Measurements from ENCODE around the gene AGPAT3. TPM values are rescaled to one million over a fixed set of nuclear protein-coding genes. Genes with fewer than 3 reads are reported as not detected.

The AGPAT3 gene
- total RNA-seq, 4 donors from 2014 or later = 61.0 to 77.9 (median 69.4) TPM

GRCh38 chr21:43934116-43934515 is 69.1 kb downstream of the AGPAT3 start:
- 93% methylated on average over 13 of the region's 15 CpGs for WGBS
- no peaks in the 10 kb centered on the region for H3K27me3 ChIP-seq

GRCh38 chr21:43934716-43935705 is 70.0 kb downstream of the AGPAT3 start:
- TF ChIP-seq CTCF (IDR thresholded peaks at IDR 0.05) (no peak), EP300 (IDR thresholded peaks at IDR 0.05) (no peak), POLR2A (IDR thresholded peaks at IDR 0.05) (no peak), POLR2AphosphoS5 (IDR thresholded peaks at IDR 0.05) (no peak)
- Histone ChIP-seq H3K9me3 (no peaks in the 10 kb centered on the region), H3K27me3 (no peaks in the 10 kb centered on the region), H3K27ac (no peak overlapping the region), H3K4me1 (peaks cover 23% of the 10 kb centered on the region), H3K36me3 (peaks cover 6% of the 10 kb centered on the region), H3K4me3 (no peak overlapping the region)
- WGBS = 94% methylated on average over 29 of the region's 41 CpGs
- DNase-seq (ENCODE audit: low spot score in 2 of 2) = no peak

More at GRCh38 chr21:43934116-43934515, 69.1 kb downstream of the AGPAT3 start:
- H3K27ac ChIP-seq = no peak overlapping the region
- no peak for TF ChIP-seq POLR2AphosphoS5 (IDR thresholded peaks at IDR 0.05)
- no peak for TF ChIP-seq EP300 (IDR thresholded peaks at IDR 0.05)
- TF ChIP-seq POLR2A (IDR thresholded peaks at IDR 0.05) = no peak
- no peak for TF ChIP-seq CTCF (IDR thresholded peaks at IDR 0.05)
- DNase-seq (ENCODE audit: low spot score in 2 of 2) = no peak
- H3K36me3 ChIP-seq = peaks cover 3% of the 10 kb centered on the region
- H3K9me3 ChIP-seq = no peaks in the 10 kb centered on the region
- H3K4me3 ChIP-seq = no peak overlapping the region
- H3K4me1 ChIP-seq = peaks cover 27% of the 10 kb centered on the region

GRCh38 chr21:43935711-43936110 is 70.7 kb downstream of the AGPAT3 start:
- TF ChIP-seq EP300 (IDR thresholded peaks at IDR 0.05) (no peak), CTCF (IDR thresholded peaks at IDR 0.05) (no peak), POLR2A (IDR thresholded peaks at IDR 0.05) (no peak), POLR2AphosphoS5 (IDR thresholded peaks at IDR 0.05) (no peak)
- Histone ChIP-seq H3K9me3 (no peaks in the 10 kb centered on the region), H3K36me3 (peaks cover 11% of the 10 kb centered on the region), H3K27ac (peak overlapping the region; percentile 39), H3K4me1 (peaks cover 20% of the 10 kb centered on the region), H3K27me3 (no peaks in the 10 kb centered on the region), H3K4me3 (no peak overlapping the region)
- 84% methylated on average over 10 of the region's 15 CpGs for WGBS
- DNase-seq (ENCODE audit: low spot score in 2 of 2) = no peak

- H3K4me1 ChIP-seq = peaks cover 20% of the 10 kb centered on the region
- WGBS = 84% methylated on average over 23 of the region's 25 CpGs
- TF ChIP-seq EP300 (IDR thresholded peaks at IDR 0.05) (no peak), POLR2AphosphoS5 (IDR thresholded peaks at IDR 0.05) (no peak), POLR2A (IDR thresholded peaks at IDR 0.05) (no peak), CTCF (IDR thresholded peaks at IDR 0.05) (no peak)
- no peaks in the 10 kb centered on the region for H3K27me3 ChIP-seq
- H3K4me3 ChIP-seq = no peak overlapping the region
- peaks cover 11% of the 10 kb centered on the region for H3K36me3 ChIP-seq
- H3K9me3 ChIP-seq = no peaks in the 10 kb centered on the region
- no peak for DNase-seq (ENCODE audit: low spot score in 2 of 2)
- H3K27ac ChIP-seq = peak overlapping the region; percentile 39
Measured at GRCh38 chr21:43936247-43936967, 71.4 kb downstream of the AGPAT3 start.

Data from suprapubic skin (tissue), 4 donors.